Activated CD8-positive, alpha-beta memory T cell treated with anti-CD3 and anti-CD28 coated beads for 24 hours (primary cell): ENCODE measurements around the gene VPS51.
"Not testable (repeated sequence)": the region's sequence is repeated elsewhere in the genome, so short reads cannot be mapped to it uniquely, and the experiment has no call there.

Experiments
- DNase-seq: peaks from one replicate; pipeline ENCODE4 v3.0.0-alpha.2; 2020

The VPS51 gene

DNA sequence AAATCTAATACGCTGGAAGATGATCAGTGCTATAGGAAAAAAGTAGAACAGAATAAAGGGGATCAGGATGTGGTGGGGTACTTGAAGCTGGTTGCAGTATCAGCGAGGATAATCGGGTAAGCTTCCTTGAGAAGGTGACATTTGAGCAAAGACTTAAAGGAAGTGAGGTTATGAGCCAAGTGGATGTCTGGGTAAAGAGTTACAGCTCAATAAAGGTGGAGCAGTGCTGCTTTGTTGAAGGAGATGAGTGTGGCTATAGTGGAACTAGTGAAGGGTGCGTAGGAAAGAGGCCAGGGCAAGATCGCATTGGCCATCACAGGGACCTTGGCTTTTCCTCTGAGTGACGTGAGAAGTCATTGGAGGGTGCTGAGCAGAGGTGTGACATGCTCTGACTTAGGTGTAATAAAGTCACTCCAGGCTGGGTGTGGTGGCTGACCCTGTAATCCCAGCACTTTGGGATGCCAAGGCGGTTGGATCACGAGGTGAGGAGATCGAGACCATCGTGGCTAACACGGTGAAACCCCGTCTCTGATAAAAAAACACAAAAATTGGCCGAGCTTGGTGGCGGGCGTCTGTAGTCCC is 40.6 kb downstream of the VPS51 start:
- DNase-seq, result no peak

DNA sequence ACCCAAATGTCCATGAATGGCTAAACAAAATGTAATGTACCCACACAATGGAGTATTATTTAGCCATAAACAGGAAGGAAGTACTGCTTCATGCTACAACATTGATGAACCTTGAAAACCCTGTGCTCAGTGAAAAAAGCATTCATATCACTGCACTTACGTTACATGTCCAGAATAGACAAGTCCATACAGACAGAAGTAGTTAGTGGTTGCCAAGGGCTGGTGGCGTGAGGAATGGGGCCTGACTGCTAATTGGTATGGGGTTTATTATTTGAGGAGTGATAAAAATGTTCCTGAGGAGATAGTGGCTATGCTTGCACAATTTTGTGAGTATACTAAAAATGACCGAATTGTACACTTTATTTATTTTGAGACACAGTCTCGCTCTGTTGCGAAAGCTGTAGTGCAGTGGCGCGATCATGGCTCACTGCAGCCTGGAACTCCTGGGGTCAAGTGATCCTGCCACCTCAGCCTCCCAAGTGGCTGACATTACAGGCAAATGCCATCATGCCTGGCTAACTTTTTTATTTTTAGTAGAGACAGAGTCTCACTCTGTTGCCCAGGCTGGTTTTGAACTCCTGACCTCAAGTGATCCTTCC is 46.0 kb downstream of the VPS51 start:
- DNase-seq, result no peak

DNA sequence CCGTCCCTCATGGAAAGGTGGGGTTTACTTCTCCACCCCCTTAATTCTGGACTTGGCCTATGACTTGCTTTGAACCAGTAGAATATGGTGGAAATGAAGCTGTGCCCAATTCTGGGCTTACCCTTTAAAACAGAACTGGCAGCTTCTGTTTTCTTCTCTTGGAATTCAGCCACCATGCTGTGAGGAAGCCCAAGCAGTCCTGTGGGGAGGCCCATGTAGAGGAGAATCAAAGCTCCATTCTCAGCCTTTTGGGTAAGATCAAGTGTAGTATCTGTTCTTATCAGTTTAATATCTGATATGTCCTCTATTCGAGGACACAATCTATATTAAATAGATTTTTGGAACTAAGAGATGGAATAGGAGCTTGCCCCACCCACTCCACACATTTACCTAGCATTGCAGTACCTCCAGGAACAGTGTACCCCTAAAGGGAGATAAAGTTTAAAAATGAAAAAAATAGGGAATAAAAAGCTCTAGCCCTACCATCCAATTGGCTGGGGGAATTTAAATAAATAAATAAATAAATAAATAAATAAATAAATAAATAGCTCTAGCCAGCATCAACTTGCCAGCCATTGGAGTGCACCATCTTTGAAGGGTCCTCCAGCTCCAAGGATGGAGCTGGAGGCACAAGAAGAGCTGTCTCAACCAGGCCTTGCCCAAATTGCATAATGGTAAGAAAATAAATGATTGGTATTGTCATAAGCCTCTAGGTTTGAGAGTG is 51.5 kb downstream of the VPS51 start:
- no peak for DNase-seq

DNA sequence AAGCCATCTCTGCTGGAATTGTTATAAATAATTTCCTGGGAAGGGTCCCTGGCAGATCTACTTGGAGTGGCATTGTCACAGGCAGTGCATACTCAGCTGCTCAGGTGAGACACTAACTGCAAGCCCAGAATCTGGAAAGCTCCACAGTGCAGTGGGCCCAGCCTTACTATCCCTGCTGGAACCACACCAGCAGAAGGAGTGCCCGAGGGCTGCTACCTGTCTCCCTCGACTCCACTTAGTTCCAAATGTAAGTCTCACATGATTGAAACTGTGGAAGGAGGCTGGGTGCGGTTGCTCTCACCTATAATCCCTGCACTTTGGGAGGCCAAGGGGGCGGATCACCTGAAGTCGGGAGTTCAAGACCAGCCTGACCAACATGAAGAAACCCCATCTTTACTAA is 52.6 kb downstream of the VPS51 start:
- DNase-seq, result no peak

DNA sequence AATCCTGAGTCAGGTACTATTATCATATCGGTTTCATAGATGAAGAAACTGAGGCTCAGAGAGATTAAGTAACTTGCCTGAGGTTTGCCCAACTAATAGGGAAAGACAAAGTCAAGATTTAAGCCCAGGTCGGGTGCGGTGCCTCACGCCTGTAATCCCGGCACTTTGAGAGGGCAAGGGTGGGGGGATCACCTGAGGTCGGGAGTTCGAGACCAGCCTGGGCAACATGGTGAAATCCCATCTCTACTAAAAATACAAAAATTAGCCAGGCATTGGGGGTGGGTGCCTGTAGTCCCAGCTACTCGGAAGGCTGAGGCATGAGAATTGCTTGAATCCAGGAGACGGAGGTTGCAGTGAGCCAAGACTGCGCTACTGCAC is 54.1 kb downstream of the VPS51 start:
- DNase-seq, result not testable (repeated sequence)

DNA sequence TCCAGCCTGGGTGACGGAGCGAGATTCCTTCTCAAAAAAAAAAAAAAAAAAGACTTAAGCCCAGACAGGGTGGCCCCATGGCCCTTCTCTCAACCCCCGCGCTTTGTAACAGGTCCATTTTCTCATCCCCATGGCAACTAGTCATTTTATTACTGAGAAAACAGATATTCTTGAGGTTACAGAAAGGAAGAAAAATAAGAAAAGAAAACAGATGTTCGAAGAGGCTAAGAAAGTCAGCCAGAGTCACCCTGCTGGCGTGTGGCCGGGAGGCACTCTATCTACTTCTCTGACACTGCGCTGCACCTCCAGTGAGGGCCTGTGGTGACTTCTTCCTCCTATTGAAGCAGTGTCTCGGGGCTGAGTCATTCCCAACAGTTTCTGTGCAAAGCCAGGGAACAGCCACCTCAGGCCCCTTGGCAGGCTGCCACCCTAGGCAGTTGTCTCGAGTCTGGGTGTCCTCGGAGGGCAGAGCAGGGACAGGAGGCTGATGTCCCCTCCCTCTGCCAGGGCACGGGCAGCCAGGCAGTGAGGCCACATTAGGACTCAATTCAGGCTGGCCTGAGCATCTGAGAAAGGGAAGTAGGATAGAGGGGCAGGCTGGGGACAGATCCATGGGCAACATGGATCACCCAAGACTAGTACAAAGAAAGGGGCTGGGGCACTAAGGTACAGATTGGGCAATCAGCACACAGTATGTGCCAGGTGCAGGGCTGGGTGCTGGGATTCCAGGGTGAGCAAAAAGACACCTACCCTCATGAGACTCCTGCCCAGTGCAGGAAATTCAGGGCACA is 54.7 kb downstream of the VPS51 start:
- no peak for DNase-seq

DNA sequence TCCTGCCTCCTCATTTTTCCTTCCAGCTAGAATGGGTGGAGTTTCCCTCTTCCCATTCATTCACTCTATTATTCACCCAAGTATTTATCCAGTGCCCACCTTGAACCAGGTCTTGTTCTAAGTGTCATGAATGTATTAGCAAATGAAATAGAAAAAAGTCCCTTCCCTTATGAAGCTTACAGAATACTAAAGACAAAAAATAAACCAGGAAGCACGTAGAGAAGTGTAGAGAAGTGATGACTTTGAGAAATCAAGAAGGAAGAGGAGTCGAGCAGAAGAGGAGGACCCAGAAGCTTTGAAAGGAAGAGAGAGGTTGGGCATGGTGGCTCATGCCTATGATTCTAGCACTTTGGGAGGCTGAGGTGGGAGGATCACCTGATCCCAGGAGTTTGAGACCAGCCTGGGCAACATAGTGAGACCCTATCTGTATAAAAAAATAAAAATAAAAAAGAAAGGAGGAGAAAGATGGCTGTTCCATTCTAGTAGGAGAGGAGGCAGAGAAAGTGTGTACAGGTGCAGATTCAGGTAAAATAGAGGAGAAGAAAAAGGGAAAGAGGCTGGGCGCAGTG is 55.4 kb downstream of the VPS51 start:
- no peak for DNase-seq

DNA sequence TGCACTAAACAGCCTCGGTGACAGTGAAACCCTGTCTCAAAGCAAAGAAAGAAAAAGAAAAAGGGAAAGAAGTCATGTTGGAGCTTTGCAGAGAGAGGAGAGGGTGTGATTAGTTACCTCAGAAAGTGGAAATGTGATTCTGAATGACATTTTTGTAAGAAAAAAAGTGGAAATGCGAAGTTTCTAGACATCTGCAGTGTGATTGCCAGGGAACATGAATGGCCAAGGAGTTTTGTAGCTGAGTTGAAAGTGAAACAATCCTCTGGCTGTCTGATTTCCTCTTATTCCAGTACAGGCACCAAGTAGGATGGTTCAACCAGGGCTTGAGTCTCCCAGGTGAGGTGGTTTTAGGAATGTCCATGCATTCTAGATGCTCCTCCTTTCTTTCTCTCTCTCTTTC is 56.1 kb downstream of the VPS51 start:
- DNase-seq, result no peak

DNA sequence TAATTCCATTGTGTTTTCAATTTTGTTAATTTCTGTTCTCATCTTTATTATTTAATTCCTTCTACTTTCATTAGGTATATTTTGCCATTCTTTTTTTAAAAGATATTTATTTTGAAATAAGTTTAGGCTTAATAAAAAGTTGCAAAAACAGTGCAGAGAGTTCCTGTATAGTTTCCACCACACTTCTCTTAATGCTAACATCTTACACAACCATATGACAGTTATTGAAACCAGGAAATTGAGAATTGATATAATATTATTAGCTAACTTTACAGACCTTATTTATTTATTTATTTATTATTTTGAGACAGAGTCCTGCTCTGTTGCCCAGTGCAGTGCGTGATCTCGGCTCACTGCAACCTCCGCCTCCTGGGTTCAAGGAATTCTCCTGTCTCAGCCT is 60.2 kb downstream of the VPS51 start:
- no peak for DNase-seq

DNA sequence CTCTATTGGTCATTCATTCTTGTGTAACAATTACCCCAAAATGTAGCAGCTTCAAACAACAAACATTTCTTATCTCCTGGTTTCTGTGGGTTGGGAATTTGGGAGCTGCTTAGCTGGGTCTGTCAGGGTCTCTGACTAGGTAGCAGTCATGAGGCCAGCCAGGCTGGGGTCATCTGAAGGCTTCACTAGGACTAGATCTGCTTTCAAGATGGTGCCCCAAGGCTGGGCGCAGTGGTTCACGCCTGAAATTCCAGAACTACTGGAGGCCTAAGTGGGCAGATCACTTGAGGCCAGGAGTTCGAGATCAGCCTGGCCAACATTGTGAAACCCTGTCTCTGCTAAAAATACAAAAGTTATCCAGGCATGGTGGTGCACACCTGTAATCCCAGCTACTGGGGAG is 60.9 kb downstream of the VPS51 start:
- no peak for DNase-seq

DNA sequence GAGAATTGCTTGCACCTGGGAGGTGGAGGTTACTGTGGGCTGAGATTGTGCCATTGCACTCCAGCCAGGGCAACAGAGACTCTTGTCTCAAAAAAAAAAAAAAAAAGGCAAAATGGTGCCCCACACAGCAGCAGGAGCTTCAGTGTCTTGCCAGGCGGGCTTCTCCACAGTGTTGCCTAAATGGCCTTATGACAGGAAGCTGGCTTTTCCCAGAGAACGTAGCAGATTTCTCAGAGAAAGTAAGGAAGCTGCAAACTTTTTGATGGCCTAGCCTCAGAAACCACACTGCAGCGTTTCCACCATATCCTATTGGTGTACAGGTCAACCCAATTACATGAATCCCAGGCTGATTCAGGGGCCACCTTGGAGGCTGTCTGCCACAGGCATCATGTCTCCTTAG is 61.3 kb downstream of the VPS51 start:
- DNase-seq, result no peak

DNA sequence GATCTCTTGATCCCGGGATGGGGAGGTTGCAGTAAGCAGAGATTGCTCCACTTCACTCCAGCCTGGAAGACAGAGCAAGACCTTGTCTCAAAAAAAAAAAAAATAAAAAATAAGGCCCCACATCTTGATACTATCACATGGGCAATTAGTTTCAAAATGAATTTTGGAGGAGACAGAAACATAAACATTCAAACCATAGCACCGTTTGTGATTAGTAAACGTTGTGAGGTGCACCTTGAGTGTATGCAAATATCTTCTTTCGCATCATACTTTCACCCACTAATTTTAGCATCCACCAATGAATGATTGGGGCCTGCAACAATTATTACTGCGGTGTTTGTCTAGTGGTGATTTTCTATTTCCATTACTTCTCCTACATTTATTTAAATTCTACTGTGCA is 63.0 kb downstream of the VPS51 start:
- DNase-seq, result no peak

DNA sequence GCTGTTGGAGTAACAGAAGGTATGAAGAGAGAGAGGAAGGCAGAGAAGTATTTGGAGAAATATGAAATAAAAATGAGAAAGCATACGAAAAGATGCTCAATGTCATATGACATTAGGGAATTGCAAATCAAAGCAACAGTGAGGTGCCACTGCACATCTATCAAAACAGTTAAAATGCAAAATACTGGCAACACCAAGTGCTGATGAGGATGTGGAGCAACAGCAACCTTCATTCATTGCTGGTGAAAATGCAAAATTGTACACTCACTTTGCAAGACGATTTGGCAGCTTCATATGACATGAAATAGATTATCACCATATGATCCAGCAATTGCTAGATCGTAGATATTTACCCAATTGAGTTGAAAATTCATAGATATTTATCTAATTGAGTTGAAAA is 64.6 kb downstream of the VPS51 start:
- no peak for DNase-seq
